Islet precursor cell (in vitro differentiated cells): ENCODE measurements around the gene ENHO.
"Not testable (repeated sequence)": the region's sequence is repeated elsewhere in the genome, so short reads cannot be mapped to it uniquely, and the experiment has no call there.

Source experiments
- DNase-seq: peaks from one replicate; pipeline ENCODE4 v3.0.0-alpha.2; 2018

The ENHO gene

GRCh38 chr9:34555002-34555348 lies 32.2 kb upstream of the ENHO start:
- DNase-seq: no peak

DNA sequence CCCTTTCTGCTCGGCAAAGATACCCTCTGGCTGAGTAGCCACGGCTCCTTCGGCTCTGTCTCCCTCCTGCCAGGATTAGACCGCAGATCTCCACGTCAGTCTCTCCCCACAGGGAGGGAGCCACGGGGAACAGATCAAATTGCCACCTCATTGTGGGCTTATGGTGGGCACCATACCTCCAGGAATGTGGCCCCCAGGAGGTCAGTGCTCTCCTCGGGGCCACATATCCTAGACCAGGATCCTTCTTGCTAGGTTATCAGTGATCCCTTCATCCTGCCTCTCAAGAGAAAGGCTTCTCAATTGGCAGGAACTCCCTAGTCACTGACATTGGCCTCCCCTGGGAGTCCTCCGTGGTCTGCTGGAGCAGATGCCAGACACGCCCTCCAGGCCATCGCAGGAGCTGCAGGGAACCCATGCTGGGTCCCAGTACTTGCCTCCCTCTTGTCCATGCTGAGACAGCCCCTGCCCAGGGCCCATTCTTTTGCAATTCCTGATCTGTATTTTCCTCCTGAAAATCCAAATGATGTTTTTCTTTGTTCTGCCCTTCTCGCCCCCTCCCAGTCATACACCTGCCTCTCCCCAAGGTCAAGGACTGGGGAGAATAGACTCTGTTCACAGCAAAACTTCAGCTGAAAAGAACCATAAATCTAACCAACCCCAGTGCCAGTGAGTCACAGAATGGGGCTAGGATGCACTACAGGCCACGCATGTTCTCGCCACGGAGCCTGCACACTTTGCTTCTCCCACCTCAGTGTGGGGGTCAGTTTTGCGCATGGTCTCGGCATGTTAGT lies 31.6 kb upstream of the ENHO start:
- peak; percentile 79 for DNase-seq

GRCh38 chr9:34553511-34554021 lies 30.8 kb upstream of the ENHO start:
- DNase-seq: peak; percentile 83

- no peak for DNase-seq
These were observed 30.2 kb upstream of the ENHO start for GRCh38 chr9:34552986-34553385.

DNA sequence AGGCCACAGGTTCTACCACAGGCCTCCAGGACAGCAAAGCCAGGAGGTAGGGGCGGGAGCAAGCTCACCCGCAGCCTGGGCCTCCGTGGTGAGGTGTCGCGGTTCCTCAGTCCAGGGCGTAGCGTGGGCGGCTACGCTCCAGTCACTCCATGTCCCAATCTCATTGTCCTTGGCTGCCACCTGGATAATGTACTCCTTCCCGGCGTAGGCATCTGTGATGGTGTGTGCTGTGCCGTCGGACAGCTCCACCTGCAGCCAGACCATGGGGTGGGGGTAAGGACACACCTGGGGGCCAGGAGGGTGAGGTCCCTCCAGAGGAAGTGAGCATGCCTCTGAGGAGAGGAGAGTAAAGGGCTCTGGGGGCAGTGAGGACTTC lies 29.8 kb upstream of the ENHO start:
- DNase-seq: no peak

GRCh38 chr9:34551751-34552605 lies 29.2 kb upstream of the ENHO start:
- DNase-seq: no peak

- DNase-seq: no peak
These were observed 28.0 kb upstream of the ENHO start for GRCh38 chr9:34550681-34551270.

- no peak for DNase-seq
These were observed 27.4 kb upstream of the ENHO start for GRCh38 chr9:34550016-34550680.

- DNase-seq: no peak
These were observed 26.6 kb upstream of the ENHO start for GRCh38 chr9:34549407-34549732.

- peak; percentile 89 for DNase-seq
These were observed 25.3 kb upstream of the ENHO start for GRCh38 chr9:34547960-34548611.

- DNase-seq: peak; percentile 91
These were observed 24.3 kb upstream of the ENHO start for GRCh38 chr9:34546834-34547827.

DNA sequence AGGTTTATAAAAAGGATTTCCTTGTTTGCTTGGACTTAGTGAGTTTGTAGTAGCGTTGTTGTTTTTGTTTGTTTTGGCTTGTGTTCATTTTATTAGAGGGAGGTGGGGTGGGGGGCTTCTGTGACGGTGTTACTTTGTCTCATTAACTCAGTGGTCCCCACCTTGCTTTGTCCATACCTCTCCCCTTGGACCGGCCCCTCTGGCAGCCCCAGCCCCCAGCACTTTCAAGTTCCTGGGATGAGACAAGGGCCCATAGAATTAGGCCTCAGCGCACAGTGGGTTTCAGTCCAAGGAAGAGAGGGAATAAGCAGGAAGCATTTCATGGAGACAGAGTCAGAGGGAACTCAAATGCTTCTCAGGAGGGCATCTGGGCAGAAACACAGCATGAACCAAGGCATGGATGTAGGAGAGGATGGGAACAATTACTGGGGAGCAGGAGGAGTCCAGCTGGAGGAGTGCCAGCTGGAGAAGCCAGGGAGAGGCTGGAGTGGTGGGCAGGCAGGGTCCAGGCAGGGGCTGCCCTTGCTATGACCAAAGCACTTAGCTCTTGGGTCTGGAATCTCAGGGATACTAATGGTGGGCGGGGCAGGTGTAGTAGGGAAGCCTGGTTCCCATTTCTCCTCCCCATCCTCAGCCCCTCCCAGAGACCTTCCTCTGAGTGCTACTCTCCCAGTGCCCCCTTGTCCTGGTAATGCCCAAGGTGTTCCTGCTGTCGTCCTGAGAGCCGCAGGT lies 23.5 kb upstream of the ENHO start:
- no peak for DNase-seq

GRCh38 chr9:34545497-34545896 lies 22.7 kb upstream of the ENHO start:
- DNase-seq: no peak

DNA sequence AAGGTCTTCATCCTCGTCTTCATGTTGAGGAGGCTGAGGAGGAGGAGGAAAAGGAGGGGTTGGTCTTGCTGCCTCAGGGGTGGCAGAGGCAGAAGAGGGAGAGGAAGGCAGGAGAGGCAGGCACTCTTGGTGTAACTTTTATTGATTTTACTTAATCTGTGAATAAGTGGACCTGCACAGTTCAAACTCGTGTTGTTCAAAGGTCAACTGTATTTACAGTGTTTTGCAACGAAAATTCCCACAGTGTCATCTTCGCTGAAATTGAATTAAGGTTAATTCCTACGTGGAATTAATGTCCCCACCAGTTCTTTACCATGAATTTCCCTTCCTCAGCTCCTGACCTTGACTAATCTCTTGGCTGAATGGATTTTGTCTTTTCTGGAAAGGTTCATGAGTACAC lies 21.2 kb upstream of the ENHO start:
- DNase-seq: no peak

DNA sequence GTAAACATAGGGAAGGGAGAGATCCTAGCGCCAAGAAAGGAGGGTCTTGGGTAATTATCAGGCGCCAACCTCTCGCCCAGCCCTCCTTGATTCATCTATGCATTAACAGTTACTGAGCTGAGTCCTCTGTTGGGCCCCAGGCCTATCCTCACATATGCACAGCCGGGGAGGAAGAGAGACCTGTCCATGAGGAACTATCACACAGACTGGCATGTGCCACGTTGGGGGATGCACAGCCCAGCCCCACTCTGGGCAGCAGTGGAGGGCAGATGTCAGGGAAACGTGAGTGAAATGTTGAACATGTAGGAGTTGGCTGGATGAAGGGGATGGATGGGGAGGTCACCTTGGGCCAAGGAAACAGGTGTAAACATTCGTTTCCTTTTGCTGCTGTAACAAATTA lies 18.8 kb upstream of the ENHO start:
- DNase-seq: no peak

DNA sequence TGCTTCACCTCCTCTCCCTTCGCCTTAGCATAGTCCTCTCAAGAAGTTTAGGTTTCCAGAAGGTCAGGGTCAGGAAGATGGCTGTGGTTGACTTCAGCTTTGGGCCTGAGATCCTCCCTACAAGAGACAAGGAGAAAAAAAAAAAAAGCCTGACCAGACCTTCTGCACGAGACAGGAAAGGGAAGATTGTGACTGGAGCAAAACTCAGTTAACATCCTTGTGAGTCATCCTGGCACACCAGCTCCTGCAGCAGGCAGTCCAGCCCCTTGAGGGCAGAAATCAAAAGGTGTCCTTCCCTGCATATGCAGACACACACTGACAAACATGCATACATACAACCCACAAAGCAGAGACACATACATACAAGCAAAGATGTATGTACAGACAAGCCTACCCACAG lies 18.0 kb upstream of the ENHO start:
- peak; percentile 83 for DNase-seq

DNA sequence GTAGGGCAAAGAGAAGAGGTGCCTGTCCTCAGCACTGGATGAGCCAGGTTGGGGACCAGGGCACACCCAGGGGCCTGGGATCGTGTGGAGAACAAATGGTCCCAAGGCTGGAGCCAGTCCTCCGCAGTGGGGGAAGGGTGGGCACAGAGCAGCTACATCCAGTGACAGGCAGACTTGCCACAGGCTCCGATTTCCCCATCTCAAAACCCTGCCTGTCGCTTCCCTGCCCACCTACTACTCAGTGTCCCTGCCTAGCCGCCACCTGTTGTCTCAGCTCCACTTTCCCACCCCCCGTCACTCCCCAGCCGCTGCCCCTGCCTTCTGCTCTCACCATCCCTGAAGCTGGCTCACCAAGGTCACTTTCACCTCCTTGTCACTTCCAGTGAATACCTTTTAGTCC lies 13.9 kb upstream of the ENHO start:
- no peak for DNase-seq

DNA sequence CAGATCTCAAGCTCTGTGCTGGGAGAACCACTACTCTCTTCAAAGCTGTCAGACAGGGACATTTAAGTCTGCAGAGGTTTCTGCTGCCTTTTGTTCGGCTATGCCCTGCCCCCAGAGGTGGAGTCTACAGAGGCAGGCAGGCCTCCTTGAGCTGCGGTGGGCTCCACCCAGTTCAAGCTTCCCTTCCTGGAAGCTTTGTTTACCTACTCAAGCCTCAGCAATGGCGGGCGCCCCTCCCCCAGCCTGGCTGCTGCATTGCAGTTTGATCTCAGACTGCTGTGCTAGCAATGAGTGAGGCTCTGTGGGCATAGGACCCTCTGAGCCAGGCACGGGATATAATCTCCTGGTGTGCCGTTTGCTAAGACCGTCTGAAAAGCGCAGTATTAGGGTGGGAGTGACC lies 9.3 kb upstream of the ENHO start:
- not testable (repeated sequence) for DNase-seq

DNA sequence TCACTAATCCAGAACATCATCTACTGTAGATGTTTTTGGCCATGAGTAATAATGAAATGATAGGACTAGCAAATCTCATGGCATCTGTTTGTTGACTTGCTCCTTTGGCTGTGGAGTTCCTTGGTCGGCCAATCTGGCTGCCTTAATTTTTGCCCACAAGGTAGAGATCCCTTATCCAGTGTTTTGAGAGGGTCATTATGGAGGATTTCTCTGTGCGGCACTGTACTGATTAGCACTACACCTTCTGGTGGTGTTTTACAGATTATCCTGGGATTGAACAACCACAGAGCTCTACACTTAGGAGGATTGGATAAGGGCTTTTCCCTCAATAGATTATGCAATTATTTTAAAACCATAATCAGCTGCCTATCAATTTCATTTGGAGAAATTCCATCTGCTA lies 3.2 kb upstream of the ENHO start:
- no peak for DNase-seq

GRCh38 chr9:34524349-34524748 lies 1.6 kb upstream of the ENHO start:
- DNase-seq: no peak
